SIG-M5 treated with dmso at 0.1 percent for 504 hours (cell line): ENCODE results near the gene CYS1.
A peak's percentile ranks its signal among the peaks of the same experiment; 100 is the strongest.
"Not testable (repeated sequence)": the region's sequence is repeated elsewhere in the genome, so short reads cannot be mapped to it uniquely, and the experiment has no call there.

Experiments
- DNase-seq: peaks from one replicate; lab custom pipeline; 2025; ENCODE audit not compliant: unreplicated experiment; lab: John Stamatoyannopoulos, UW

Gene CYS1

DNA sequence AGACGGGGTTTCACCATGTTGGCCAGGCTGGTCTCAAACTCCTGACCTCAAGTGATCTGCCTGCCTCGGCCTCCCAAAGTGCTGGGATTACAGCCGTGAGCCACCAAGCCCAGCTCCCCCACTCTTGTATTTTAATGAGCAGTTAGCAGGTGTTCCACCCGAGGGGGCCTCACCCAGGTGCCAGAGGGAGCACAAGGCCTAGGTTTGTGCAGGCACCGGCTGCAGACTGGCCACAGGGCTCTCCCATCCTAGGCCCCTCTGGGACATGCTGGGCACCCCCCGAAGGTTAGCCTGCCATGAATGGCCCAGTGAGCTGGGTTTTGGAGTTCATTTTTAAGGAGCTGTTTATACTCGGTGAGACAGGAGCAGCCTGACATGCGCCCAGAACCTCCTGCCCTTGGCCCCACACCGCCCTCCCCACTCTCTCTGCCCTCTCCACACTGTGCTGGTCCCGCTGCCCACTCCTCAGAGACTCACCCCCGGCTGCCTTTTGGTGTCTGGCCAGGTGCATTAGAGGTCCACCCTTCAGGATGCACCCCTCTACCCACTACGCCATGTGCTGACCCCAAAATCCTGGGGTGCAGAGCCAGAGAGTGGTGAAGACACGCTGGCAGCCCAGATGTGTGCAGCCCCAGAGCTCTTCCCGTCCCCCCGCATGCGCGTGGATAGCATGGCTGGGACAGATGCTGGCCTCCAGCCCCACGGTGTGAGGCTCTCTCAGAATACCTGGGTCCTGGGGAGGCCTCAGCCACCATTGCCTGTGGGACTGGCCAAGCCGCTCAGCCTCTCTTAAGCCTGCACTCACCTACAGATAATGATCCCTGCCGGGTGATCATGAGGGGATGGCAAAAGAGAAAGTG lies 48.1 kb downstream of the CYS1 start:
- no peak for DNase-seq

GRCh38 chr2:10030798-10031197 lies 49.4 kb downstream of the CYS1 start:
- DNase-seq, result not testable (repeated sequence)

GRCh38 chr2:10030311-10030736 lies 49.9 kb downstream of the CYS1 start:
- DNase-seq, result no peak

- DNase-seq, result no peak
Measured at GRCh38 chr2:10029875-10030223, 50.4 kb downstream of the CYS1 start.

DNA sequence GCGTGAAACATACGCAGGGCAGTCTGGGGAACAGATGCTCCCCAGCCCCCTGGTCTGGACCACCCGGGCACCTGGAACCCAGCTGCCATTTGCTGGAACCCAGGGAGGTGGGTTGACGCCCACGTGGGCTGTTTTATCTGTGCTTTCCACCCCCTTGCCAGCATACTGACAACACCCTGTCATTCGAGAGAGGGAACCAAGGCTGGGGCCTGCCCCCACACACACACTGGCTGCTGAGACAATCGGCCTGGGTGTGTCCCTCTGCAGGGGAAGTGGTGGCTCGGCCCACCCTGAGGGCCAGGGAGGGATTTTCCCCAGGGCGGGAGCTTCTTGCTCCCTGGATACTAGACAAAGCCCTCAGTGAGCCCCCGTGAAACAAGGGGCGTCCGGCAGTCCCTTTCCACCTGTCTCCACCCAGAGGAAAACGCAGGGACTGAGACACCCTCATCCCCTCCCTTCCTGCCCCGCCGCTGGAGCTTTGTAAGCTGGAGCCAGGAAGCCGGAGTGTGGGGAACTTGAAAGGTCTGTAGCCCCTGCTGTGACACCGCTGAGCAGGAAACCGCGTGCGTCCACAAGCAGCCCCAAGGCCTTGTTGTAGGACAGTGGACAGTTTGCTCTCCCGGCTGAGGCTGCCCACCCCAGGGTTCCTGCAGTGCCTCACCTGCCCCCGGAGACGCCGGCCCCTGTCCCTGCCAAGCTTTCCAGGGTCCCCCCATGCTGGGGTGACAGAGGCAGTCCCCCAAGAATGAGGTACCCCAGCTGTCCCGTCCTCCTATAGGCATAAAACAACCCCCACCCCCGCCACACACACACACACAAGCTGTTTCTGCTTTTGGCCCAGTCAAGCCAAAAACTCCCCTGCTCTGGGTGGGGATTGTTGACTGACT lies 51.0 kb downstream of the CYS1 start:
- DNase-seq, result peak; percentile 71

- no peak for DNase-seq
Measured at GRCh38 chr2:10028407-10028987, 51.7 kb downstream of the CYS1 start.

- DNase-seq, result no peak
Measured at GRCh38 chr2:10027660-10028330, 52.4 kb downstream of the CYS1 start.

DNA sequence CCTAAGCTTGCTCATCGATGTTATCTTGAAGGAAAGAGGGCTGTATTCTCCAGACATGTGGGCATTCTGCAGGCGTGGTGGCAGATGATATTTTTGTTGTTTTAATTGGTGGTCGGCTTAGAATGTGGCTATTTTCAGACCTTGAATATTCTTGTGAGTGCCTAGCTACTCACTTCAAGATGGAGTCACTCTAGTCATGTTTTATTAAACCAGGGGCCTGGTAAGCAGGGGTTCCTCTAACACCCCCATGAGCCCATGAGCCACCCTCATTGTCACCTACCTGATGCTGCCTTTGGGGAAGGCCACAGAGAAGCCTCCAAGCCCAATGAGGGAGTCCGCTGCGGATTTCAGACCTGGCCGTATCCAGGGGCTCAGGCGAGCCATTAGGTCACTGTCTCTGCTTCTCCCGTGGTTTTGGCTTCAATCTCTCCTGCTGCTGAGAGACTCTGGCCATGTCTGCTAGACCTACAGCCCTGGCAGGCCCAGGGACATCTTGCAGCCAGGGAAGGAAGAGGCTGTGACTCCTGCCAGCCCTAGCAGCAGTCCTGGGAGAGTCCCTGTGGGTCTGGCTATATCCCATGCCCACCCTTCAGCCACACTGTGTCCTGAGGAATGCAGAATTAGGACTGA lies 53.2 kb downstream of the CYS1 start:
- DNase-seq, result no peak

GRCh38 chr2:10022966-10023662 lies 57.1 kb downstream of the CYS1 start:
- no peak for DNase-seq

DNA sequence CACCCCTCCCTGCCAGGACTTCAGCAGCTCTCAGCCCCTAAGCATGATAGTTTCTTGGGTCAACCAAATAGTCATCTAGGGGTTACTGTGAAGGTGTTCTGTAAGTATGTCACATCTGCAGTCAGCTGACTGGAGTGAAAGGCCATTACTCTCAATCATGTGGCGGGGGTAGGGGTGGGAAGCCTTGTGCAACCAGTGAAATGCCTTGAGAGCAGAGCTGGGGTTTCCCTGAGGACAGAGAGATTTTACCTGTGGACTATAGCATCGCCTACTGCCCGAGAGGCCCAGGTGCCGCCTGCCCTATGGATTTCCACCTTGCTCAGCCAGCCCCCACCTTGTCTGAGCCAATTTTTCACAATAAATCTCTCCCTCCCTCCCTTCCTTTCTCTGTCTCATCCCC lies 57.8 kb downstream of the CYS1 start:
- no peak for DNase-seq

- DNase-seq, result no peak
Measured at GRCh38 chr2:10022041-10022421, 58.2 kb downstream of the CYS1 start.

- no peak for DNase-seq
Measured at GRCh38 chr2:10019602-10020400, 60.4 kb downstream of the CYS1 start.

GRCh38 chr2:10019174-10019573 lies 61.0 kb downstream of the CYS1 start:
- DNase-seq, result peak; percentile 17

DNA sequence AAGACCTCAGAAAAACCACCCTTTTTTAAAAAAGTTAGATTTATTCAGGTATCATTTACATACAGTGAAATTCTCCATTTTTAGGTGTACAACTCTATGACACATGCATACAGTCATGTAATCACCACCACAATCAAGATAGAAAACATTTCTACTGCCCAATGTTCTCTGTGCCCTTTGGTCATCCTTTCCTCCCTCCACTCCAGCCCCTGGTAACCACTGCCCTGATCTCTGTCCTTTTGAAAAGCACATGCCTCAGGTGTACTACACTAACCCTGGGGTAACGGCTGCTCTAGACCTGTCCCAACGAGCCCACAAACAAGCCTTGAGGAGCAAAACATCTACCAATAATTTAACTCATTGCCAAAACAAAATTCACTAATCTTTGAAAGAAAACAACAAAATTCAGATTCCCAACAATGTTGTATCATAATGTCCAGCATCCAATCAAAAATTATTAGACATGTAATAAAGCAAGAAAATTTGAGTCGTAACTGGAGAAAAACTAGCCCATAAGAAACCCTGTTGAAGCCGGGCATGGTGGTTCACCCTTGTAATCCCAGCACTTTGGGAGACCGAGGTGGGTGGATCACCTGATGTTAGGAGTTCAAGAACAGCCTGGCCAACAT lies 62.8 kb downstream of the CYS1 start:
- DNase-seq, result no peak

GRCh38 chr2:10016802-10017258 lies 63.4 kb downstream of the CYS1 start:
- DNase-seq, result no peak

DNA sequence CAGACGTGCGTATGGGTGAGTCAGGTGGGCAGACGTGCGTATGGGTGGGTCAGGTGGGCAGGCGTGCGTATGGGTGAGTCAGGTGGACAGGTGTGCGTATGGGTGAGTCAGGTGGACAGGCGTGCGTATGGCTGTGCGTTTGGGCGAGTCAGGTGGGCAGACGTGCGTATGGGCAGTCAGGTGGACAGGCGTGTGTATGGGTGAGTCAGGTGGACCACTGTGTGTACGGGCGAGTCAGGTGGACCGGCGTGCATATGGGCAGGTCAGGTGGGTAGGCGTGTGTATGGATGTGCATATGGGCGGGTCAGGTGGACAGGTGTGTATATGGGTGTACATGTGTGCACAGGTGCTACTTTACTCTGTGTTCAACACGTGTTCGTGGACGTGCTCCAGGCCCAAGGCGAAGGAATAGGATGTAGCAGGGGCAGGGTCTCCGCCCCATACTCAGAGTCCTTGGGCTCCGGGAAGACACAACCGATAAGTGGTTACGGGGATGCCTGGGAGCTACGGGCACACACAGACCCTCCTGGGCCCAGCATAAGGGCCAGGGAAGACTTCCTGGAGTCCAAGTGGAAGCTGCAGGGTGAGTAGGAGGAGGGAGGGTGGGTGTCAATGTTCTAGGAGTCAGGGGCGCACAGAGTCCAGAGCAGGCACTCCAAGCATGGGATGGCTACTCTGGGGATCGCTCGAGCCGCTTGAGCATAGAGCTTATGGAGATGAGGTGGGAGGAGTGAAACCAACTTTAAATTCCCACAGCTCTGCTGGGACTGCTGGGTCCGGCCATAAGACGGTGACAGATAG lies 64.0 kb downstream of the CYS1 start:
- DNase-seq, result no peak

DNA sequence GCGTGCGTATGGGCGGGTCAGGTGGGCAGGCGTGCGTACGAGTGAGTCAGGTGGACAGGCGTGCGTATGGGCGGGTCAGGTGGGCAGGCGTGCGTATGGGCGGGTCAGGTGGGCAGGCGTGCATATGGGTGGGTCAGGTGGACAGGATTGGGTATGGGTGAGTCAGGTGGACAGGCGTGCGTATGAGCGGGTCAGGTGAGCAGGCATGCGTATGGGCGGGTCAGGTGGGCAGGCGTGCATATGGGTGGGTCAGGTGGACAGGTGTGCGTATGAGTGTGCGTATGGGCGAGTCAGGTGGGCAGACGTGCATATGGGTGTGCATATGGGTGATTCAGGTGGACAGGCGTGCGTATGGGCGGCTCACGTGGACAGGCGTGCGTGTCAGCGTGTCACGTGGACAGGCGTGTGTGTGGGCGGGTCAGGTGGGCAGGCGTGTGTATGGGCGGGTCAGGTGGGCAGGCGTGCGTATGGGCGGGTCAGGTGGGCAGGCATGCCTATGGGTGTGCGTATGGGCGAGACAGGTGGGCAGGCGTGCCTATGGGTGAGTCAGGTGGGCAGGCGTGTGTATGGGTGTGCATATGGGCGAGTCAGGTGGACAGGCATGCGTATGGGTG lies 64.7 kb downstream of the CYS1 start:
- DNase-seq, result not testable (repeated sequence)
